Hematopoietic multipotent progenitor cell treated with erythropoietin and hydrocortisone succinate and interleukin-3 and kit ligand, for 8 days (in vitro differentiated cells): Measurements from ENCODE around the gene TRIM37.
"Not testable (repeated sequence)": the region's sequence is repeated elsewhere in the genome, so short reads cannot be mapped to it uniquely, and the experiment has no call there.

Source experiments
- DNase-seq: peaks from one replicate; pipeline ENCODE4 v3.0.0-alpha.2; 2015

Gene TRIM37

GRCh38 chr17:59106463-59107305, at the start of gene TRIM37:
TRIM37 (minus strand) TSS chr17:59106880; CDS start chr17:59106461, 419 bp downstream.
- DNase-seq, result peak; percentile 98

- peak; percentile 43 for DNase-seq
Measured at GRCh38 chr17:59155439-59156177, 48.9 kb upstream of the TRIM37 start, which contains the start of gene PRR11. PRR11 (plus strand) TSS chr17:59155746; CDS start chr17:59169753, 14,007 bp downstream.

- peak; percentile 100 for DNase-seq
Measured at GRCh38 chr17:59154721-59155438, 48.2 kb upstream of the TRIM37 start, which contains the start of gene SKA2. SKA2 (minus strand) TSS chr17:59155186; CDS start chr17:59155163, 23 bp downstream.

GRCh38 chr17:59154292-59154720, 47.6 kb upstream of the TRIM37 start:
- DNase-seq, result peak; percentile 54

GRCh38 chr17:59152925-59153324, 46.2 kb upstream of the TRIM37 start:
- no peak for DNase-seq

- DNase-seq, result no peak
Measured at GRCh38 chr17:59151591-59151990, 44.9 kb upstream of the TRIM37 start.

GRCh38 chr17:59151006-59151405, 44.3 kb upstream of the TRIM37 start:
- DNase-seq, result no peak

GRCh38 chr17:59149841-59150511, 43.3 kb upstream of the TRIM37 start:
- peak; percentile 32 for DNase-seq

- DNase-seq, result no peak
Measured at GRCh38 chr17:59149051-59149450, 42.4 kb upstream of the TRIM37 start.

- no peak for DNase-seq
Measured at GRCh38 chr17:59145571-59146096, 39.0 kb upstream of the TRIM37 start.

GRCh38 chr17:59141860-59142259, 35.2 kb upstream of the TRIM37 start:
- no peak for DNase-seq

GRCh38 chr17:59139939-59140338, 33.3 kb upstream of the TRIM37 start:
- peak; percentile 63 for DNase-seq

- DNase-seq, result not testable (repeated sequence)
Measured at GRCh38 chr17:59138339-59138738, 31.7 kb upstream of the TRIM37 start.

GRCh38 chr17:59131131-59131530, 24.5 kb upstream of the TRIM37 start:
- DNase-seq, result no peak

- no peak for DNase-seq
Measured at GRCh38 chr17:59129814-59130213, 23.1 kb upstream of the TRIM37 start.

- no peak for DNase-seq
Measured at GRCh38 chr17:59126809-59127417, 20.2 kb upstream of the TRIM37 start.

- DNase-seq, result no peak
Measured at GRCh38 chr17:59124665-59125064, 18.0 kb upstream of the TRIM37 start.

GRCh38 chr17:59121901-59122480, 15.3 kb upstream of the TRIM37 start:
- no peak for DNase-seq

GRCh38 chr17:59115474-59115873, 8.8 kb upstream of the TRIM37 start:
- DNase-seq, result no peak

GRCh38 chr17:59111539-59111938, 4.9 kb upstream of the TRIM37 start:
- no peak for DNase-seq

- no peak for DNase-seq
Measured at GRCh38 chr17:59110973-59111372, 4.3 kb upstream of the TRIM37 start.
